HCT116 (cell line): ENCODE measurements around the gene SLC22A5. TPM values are rescaled to one million over a fixed set of nuclear protein-coding genes. Genes with fewer than 3 reads are reported as not detected.

Experiments
- ATAC-seq: fragments of 200-7000 bp; cut with Tn5 transposase; 2 replicates; pipeline ENCODE4 v1.9.1; 2020; ENCODE audit warnings: mild to moderate bottlenecking, moderate library complexity
- BruUV-seq: library from RNA; stranded (reverse); fragments of 400-500 nt; replicated peaks from 2 replicates; lab custom pipeline; 2021; lab: Mats Ljungman, UMichigan
- CTCF ChIA-PET: fragments of 300-600 bp; sonication (Branson Sonifier 250); formaldehyde crosslinking; loops from one replicate; lab custom pipeline; 2021; ENCODE audit warnings: antibody characterized with exemption; lab: Charles Lee
- POLR2A ChIA-PET: fragments of 300-600, 350-600 bp; sonication (Branson Sonifier 250); formaldehyde crosslinking; loops from one replicate; lab custom pipeline; 2021; ENCODE audit warnings: antibody characterized with exemption; lab: Charles Lee
- RAD21 ChIA-PET, 2 experiments: fragments of 300-600 bp; sonication (Branson Sonifier 250); formaldehyde crosslinking; loops; one replicate each; lab custom pipeline; 2023; ENCODE audit warnings: low total read pairs in 2 of 2; ENCODE audit not compliant: uncharacterized antibody in 2 of 2, unreplicated experiment in 2 of 2, low non-redundant PET in 1 of 2; lab: Charles Lee
- DNase-seq: peaks from one replicate; pipeline ENCODE4 v3.0.0-alpha.2; 2010; ENCODE audit warnings: low read depth, low spot score
- H2AFZ ChIP-seq: fragments of 200-600 bp; shearing (Covaris generic), sonication (generic); 2 replicates; pipeline ENCODE4 v1.6.1; 2017; ENCODE audit warnings: low read depth, mixed run types, mixed read lengths, antibody characterized with exemption, low read length; ENCODE audit not compliant: poor library complexity, severe bottlenecking
- H3K27ac ChIP-seq: 2 replicates; pipeline ENCODE4 v1.5.1; 2012; ENCODE audit warnings: low read depth, low read length
- H3K27me3 ChIP-seq: fragments of 200-600 bp; sonication (generic); 2 replicates; pipeline ENCODE4 v1.6.1; 2016; ENCODE audit warnings: mixed run types, low read length, mixed read lengths; ENCODE audit not compliant: insufficient read depth
- H3K36me3 ChIP-seq, 2 experiments: fragments of 200-500 bp in 1 of 2; fragments of 200-600 bp in 1 of 2; sonication (Bioruptor generic) in 1 of 2; sonication (generic) in 1 of 2; 2 replicates each; pipeline versions ENCODE4 v1.5.1 to v1.6.1; 2014 to 2016; ENCODE audit warnings: low read length in 2 of 2, inconsistent platforms in 1 of 2, mixed read lengths in 1 of 2, mixed run types in 1 of 2; ENCODE audit not compliant: insufficient read depth in 2 of 2, control insufficient read depth in 1 of 2
- H3K4me1 ChIP-seq, 2 experiments: fragments of 200-600 bp in 1 of 2; sonication (generic) in 1 of 2; 2 replicates each; pipeline versions ENCODE4 v1.5.1 to v1.6.1; 2012 to 2017; ENCODE audit warnings: low read length in 2 of 2, inconsistent platforms in 1 of 2, mild to moderate bottlenecking in 1 of 2, mixed read lengths in 1 of 2, mixed run types in 1 of 2, moderate library complexity in 1 of 2; ENCODE audit not compliant: insufficient read depth in 2 of 2, control insufficient read depth in 1 of 2
- H3K4me2 ChIP-seq: fragments of 200-600 bp; sonication (generic); 2 replicates; pipeline ENCODE4 v1.6.1; 2017; ENCODE audit warnings: mixed run types, low read length, mixed read lengths
- H3K4me3 ChIP-seq, 2 experiments: fragments of 200-600 bp in 1 of 2; sonication (generic) in 1 of 2; replicated peaks in 1 of 2; 2 replicates each; pipeline ENCODE4 v1.5.1; 2011 to 2016; ENCODE audit warnings: low read length in 2 of 2, control low read depth in 1 of 2, low read depth in 1 of 2, mild to moderate bottlenecking in 1 of 2, mixed read lengths in 1 of 2, mixed run types in 1 of 2
- H3K79me2 ChIP-seq: fragments of 200-600 bp; sonication (generic); 2 replicates; pipeline ENCODE4 v1.6.1; 2017; ENCODE audit warnings: mild to moderate bottlenecking, mixed run types, low read length, moderate library complexity, mixed read lengths; ENCODE audit not compliant: insufficient read depth
- H3K9ac ChIP-seq: fragments of 200-600 bp; sonication (generic); 2 replicates; pipeline ENCODE4 v1.6.1; 2016; ENCODE audit warnings: low read length, mixed read lengths
- H3K9me2 ChIP-seq: fragments of 200-600 bp; sonication (generic), shearing (Covaris generic); 2 replicates; pipeline ENCODE4 v1.6.1; 2017; ENCODE audit warnings: mixed run types, mild to moderate bottlenecking, moderate library complexity; ENCODE audit not compliant: insufficient read depth
- H3K9me3 ChIP-seq, 2 experiments: fragments of 200-500 bp in 1 of 2; fragments of 200-600 bp in 1 of 2; sonication (Bioruptor generic) in 1 of 2; sonication (generic) in 1 of 2; 2 replicates each; pipeline ENCODE4 v1.6.1; 2014 to 2017; ENCODE audit warnings: low read length in 2 of 2, mixed read lengths in 2 of 2, inconsistent platforms in 1 of 2, low read depth in 1 of 2, mild to moderate bottlenecking in 1 of 2, mixed run types in 1 of 2, moderate library complexity in 1 of 2; ENCODE audit not compliant: control insufficient read depth in 1 of 2, insufficient read depth in 1 of 2
- H4K20me1 ChIP-seq: fragments of 200-600 bp; sonication (generic), shearing (Covaris generic); 2 replicates; pipeline ENCODE4 v1.6.1; 2017; ENCODE audit warnings: mixed run types, mild to moderate bottlenecking, moderate library complexity; ENCODE audit not compliant: insufficient read depth
- CBX3 ChIP-seq: IDR thresholded peaks from 2 replicates; pipeline ENCODE4 v1.6.1; 2012; ENCODE audit warnings: low read depth
- EGR1 ChIP-seq: IDR thresholded peaks from 2 replicates; pipeline ENCODE4 v1.6.1; 2012; ENCODE audit warnings: low read depth
- FOSL1 ChIP-seq: IDR thresholded peaks from 2 replicates; pipeline ENCODE4 v1.6.1; 2012; ENCODE audit warnings: low read depth
- SIN3A ChIP-seq: IDR thresholded peaks from 2 replicates; pipeline ENCODE4 v1.6.1; 2012; ENCODE audit warnings: low read depth
- intact Hi-C: fragments of 100-400 bp; cut with micrococcal nuclease; formaldehyde crosslinking; loops from 2 replicates; pipeline ENCODE4 v1.10.0; 2022
- total RNA-seq: library from RNA; stranded (reverse); gene quantifications from one replicate; pipeline ENCODE4 v1.2.1, GENCODE V29; 2021; ENCODE audit not compliant: unreplicated experiment

Gene SLC22A5
- total RNA-seq, 1 experiment from 2014 or later, result 9.9 TPM

DNA sequence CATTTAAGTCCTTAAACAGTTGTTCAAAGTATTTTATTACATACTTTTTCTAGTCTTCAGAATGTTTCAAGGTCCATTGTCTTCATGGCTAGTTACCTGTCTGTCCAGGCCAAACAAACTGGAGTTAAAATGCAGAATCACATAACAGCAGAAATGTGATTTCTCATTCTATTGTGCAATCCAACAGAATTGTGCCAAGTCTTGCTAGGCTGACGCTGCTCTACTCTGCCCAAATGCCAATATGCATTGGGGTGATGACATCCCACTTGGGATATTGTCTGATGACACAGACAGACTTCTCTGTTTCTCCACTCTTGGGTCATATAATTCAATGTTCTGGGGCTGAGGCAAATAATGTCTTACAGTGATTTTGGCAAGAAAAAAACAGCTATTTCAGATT is 5.2 kb upstream of the SLC22A5 start:
- no peaks in the 10 kb centered on the region for H3K9me3 ChIP-seq
- no peaks in the 10 kb centered on the region for H3K27me3 ChIP-seq
- H3K9ac ChIP-seq, result no peak overlapping the region
- ChIA-PET RAD21 (no interaction called here), POLR2A (no interaction called here), CTCF (no interaction called here)
- TF ChIP-seq SIN3A, result no peak
- intact Hi-C loops, result loop anchor here (10.0 kb wide), 1 partner anchor 190 kb away; no protein-coding TSS in a partner anchor
- no peaks in the 10 kb centered on the region for H3K9me2 ChIP-seq
- no peak overlapping the region for H2AFZ ChIP-seq
- no peak overlapping the region for H3K4me3 ChIP-seq
- no peaks in the 10 kb centered on the region for H3K79me2 ChIP-seq
- H3K36me3 ChIP-seq, result 0 out of 4 replicates have a peak, but pooled peaks cover 0 to 5% of the 10 kb centered on the region in 2 experiments
- no peaks in the 10 kb centered on the region for H4K20me1 ChIP-seq
- no peak for ATAC-seq
- no peak overlapping the region for H3K27ac ChIP-seq
- BruUV-seq, result no TSS peak
- peaks cover 18 to 40% of the 10 kb centered on the region in 2 experiments for H3K4me1 ChIP-seq
- no peak for DNase-seq
- H3K4me2 ChIP-seq, result peak overlapping the region; percentile 53; the same call in 1 of the 2 replicates

DNA sequence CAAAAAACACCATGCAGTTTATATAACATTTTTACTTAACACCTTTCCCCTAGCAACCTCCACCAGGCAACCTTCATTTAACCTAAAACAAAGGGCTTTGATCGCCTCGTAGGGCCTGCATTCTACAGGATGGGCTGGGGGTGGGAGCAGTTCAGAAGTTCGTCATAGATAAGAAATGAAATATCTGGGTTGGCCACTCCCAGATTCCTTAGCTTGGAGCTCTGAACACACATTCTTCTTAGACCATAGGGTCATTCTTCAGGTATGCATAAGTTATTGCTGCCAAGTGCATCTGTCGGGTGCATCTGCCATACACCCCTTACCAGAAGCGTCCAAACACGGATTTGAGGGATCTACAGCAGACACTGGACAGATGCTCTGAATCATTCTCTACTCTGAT is 4.3 kb upstream of the SLC22A5 start:
- Histone ChIP-seq H3K4me1 (peaks cover 18 to 40% of the 10 kb centered on the region in 2 experiments), H3K9me3 (no peaks in the 10 kb centered on the region), H3K9me2 (no peaks in the 10 kb centered on the region), H4K20me1 (no peaks in the 10 kb centered on the region), H3K4me2 (peak overlapping the region; percentile 53), H3K9ac (no peak overlapping the region; the same call in 1 of the 2 replicates), H3K27ac (no peak overlapping the region), H3K36me3 (0 out of 4 replicates have a peak, but pooled peaks cover 0 to 5% of the 10 kb centered on the region in 2 experiments), H3K4me3 (no peak overlapping the region), H3K27me3 (no peaks in the 10 kb centered on the region), H3K79me2 (peaks cover 1% of the 10 kb centered on the region; the same call in 1 of the 2 replicates), H2AFZ (no peak overlapping the region)
- ChIA-PET POLR2A (no interaction called here), CTCF (interaction anchor here (1.6 kb wide), 1 partner anchor 71 kb away, joined by 4 read pairs; the partner anchor contains the start of gene SLC22A4), RAD21 (no interaction called here)
- BruUV-seq, result no TSS peak
- no peak for TF ChIP-seq FOSL1
- no peak for TF ChIP-seq EGR1
- no peak for TF ChIP-seq CBX3
- peak; percentile 39 for ATAC-seq
- intact Hi-C loops, result loop anchor here (5.0 to 10.0 kb wide), 2 partner anchors 73 to 190 kb away; partner anchors contain the start of gene SLC22A4
- DNase-seq, result peak; percentile 59
